Measurements from ENCODE around the gene TBC1D2B.

GRCh38 chr15:78079298-78080087, 2.0 kb upstream of the TBC1D2B start:
- TF ChIP-seq CTCF (IDR thresholded peaks at IDR 0.05) = no peak
- no peak for TF ChIP-seq POLR2A (IDR thresholded peaks at IDR 0.05)

Data from lower leg skin (tissue), 3 donors.